Measurements from ENCODE around the gene PTPRD.

The PTPRD gene

DNA sequence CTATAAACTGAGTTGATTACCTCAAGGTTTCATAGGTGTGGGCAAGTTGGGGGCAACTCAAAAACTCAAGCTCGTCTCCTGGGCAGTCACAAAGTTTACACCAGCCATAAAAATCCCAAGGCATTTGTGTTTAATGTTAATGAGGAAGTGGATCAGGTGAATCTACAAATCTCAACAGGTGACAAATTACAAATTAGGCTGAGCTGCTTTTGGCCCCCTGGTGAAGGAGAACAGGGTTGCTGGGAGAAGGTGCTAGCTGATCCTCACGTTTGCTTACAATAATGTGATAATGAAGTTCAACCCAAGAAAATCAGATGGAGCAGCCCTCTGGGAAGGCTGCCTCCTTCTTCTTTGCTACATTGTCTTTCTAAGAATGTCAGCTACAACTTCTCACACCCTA is 2324.8 kb downstream of the PTPRD start:
- ATAC-seq: no peak

DNA sequence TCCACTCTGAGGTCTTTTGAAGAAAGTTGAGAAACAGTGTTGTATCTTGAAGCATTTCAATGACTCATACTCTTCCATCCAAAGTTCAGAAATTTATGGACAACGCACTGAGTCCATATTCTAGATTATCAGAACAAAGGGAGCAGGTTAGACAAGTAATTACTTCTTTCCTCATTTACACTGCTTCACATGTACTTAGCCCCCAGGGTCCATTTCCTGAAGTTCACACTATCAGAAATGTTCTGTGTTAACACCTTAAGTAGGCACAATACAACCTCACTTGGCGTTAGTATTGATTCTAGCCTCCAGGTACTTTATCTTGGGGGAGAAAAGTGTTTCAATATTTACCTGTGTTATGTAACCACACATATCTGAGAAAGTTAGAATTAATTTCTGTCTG is 2325.3 kb downstream of the PTPRD start:
- Mint-ChIP-seq H3K36me3 (no peaks in the 10 kb centered on the region), H3K4me1 (no peaks in the 10 kb centered on the region), H3K27ac (no peak overlapping the region), H3K27me3 (peaks cover 11% of the 10 kb centered on the region), H3K9me3 (no peaks in the 10 kb centered on the region), H3K4me3 (no peak overlapping the region)
- ATAC-seq: no peak

More for the DNA sequence above, 2324.8 kb downstream of the PTPRD start:
- Mint-ChIP-seq H3K4me1 (no peaks in the 10 kb centered on the region), H3K36me3 (no peaks in the 10 kb centered on the region), H3K27me3 (peaks cover 11% of the 10 kb centered on the region), H3K27ac (no peak overlapping the region), H3K4me3 (no peak overlapping the region), H3K9me3 (no peaks in the 10 kb centered on the region)

DNA sequence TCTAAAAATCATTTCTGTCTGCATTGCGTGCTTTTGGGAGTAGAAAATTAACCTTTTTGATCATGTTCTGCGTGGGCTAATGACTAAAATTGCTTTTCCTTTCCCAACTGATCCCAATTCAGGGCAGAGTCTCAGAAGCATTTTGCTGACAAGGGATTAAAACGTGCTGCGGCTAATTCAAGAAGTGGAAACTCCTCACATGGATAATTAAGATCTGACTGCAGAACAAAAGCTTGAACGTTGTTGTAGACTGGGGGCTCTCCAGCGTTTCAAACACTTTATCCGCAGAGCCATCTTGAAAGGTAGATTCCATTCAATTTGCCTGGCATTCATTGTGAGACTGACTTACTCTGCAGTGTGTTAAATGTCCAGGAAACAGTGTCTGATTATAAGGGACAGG is 2327.9 kb downstream of the PTPRD start:
- no peak overlapping the region for H3K4me3 Mint-ChIP-seq
- no peaks in the 10 kb centered on the region for H3K36me3 Mint-ChIP-seq
- H3K4me1 Mint-ChIP-seq: no peaks in the 10 kb centered on the region
- no peak overlapping the region for H3K27ac Mint-ChIP-seq
- H3K9me3 Mint-ChIP-seq: no peaks in the 10 kb centered on the region
- peaks cover 11% of the 10 kb centered on the region for H3K27me3 Mint-ChIP-seq
- ATAC-seq: no peak

DNA sequence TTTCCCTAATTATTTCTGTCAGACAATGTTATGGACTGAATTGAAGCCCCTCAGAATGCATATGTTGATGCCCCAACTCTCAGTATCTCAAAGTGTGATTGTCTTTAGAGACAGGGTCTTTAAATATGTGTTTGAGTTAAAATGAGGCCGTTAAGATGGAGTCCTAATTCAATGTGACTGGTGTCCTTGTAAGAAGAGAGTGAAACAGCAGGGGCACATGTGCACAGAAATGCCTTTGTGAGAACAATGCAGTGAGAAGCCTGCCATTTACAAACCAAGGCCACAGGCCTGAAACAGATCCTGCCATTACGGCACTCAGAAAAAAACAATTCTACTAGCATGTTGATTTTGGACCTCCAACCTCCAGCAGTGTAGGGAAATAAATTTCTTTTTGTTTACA is 2330.3 kb downstream of the PTPRD start:
- Mint-ChIP-seq H3K4me3 (no peak overlapping the region), H3K9me3 (no peaks in the 10 kb centered on the region), H3K36me3 (no peaks in the 10 kb centered on the region), H3K4me1 (no peaks in the 10 kb centered on the region), H3K27ac (no peak overlapping the region), H3K27me3 (peaks cover 11% of the 10 kb centered on the region)
- ATAC-seq: no peak

DNA sequence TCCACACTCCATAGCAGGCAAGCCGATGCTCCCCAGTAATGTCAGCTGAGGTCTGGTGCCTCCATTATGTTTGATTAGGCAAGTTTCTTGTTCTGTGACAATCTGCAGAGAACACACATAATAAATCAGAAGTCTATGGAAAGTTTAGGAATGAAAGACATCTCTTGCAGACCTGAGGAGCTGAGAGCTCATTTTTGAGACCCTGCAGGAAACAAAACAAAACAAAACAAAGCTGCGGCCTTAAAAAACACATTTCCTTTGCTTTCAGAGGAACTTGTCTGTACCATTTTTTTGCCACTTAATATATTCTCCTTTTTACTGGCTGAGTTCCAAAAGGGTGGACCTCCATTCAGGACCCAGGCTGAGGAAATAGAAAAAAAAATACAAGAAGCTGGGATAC is 2332.0 kb downstream of the PTPRD start:
- H3K4me1 Mint-ChIP-seq: no peaks in the 10 kb centered on the region
- no peak overlapping the region for H3K4me3 Mint-ChIP-seq
- ATAC-seq: no peak
- peaks cover 8% of the 10 kb centered on the region for H3K9me3 Mint-ChIP-seq
- no peaks in the 10 kb centered on the region for H3K36me3 Mint-ChIP-seq
- H3K27ac Mint-ChIP-seq: no peak overlapping the region
- peaks cover 4% of the 10 kb centered on the region for H3K27me3 Mint-ChIP-seq

DNA sequence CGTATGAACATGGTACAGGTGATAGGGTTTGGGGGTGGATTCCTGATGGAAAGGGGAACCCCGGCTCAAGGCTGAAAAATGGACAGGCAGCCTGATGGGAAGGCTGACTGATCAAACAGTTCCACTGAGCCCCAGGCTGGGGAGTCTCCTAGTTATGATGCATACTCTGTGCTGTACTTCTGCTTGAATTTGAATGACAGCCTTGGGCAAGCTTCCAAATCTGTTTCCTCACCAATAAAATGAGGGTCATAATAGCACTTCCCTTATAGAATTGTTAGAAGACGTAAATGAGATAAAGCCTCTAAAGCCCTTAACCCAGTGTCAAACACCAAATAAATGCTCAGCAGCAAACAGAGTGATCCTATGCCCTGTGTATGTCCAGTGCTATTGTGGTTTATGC is 2334.8 kb downstream of the PTPRD start:
- Mint-ChIP-seq H3K4me3 (no peak overlapping the region), H3K9me3 (peaks cover 8% of the 10 kb centered on the region), H3K4me1 (no peaks in the 10 kb centered on the region), H3K36me3 (no peaks in the 10 kb centered on the region), H3K27me3 (no peaks in the 10 kb centered on the region), H3K27ac (no peak overlapping the region)
- ATAC-seq: no peak

DNA sequence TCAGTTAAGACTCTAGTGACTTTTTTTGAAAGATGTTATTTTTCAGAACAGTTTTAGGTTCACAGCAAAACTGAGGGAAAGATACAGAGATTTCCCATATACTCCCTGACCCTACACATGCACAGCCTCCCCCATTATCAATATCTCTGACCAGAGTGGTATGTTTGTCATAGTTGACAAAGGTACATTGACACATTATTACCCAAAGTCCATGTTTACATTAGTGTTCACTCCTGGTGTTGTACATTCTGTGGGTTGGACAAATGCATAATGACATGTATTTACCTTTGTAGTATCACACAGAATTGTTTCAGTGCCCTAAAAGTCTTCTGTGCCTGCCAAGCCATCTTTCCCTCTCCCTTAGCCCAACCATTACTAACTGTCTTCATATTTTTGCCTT is 2342.6 kb downstream of the PTPRD start:
- ATAC-seq: no peak
- Mint-ChIP-seq H3K4me1 (no peaks in the 10 kb centered on the region), H3K4me3 (no peak overlapping the region), H3K9me3 (no peaks in the 10 kb centered on the region), H3K27ac (no peak overlapping the region), H3K27me3 (peaks cover 10% of the 10 kb centered on the region), H3K36me3 (no peaks in the 10 kb centered on the region)

DNA sequence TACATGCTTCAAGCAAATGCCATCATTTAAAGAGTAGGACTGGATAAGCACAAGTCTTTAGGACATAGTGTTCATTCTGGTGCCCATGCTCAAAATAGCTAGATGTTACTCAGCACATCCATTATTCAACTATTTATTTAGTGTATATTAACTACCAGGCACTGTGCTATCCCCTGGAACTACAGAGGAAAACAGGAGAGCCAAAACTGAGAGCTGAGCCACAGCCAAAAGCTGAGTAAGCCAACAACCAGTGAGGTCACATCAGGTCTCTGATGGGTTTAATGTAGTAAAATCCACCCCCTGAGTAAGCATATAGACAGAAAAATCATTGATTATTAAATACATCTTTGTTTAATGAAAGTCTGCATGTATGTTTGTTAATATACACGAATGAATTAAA is 2343.9 kb downstream of the PTPRD start:
- ATAC-seq: no peak
- Mint-ChIP-seq H3K27me3 (peaks cover 10% of the 10 kb centered on the region), H3K27ac (no peak overlapping the region), H3K36me3 (no peaks in the 10 kb centered on the region), H3K9me3 (no peaks in the 10 kb centered on the region), H3K4me1 (no peaks in the 10 kb centered on the region), H3K4me3 (no peak overlapping the region)

DNA sequence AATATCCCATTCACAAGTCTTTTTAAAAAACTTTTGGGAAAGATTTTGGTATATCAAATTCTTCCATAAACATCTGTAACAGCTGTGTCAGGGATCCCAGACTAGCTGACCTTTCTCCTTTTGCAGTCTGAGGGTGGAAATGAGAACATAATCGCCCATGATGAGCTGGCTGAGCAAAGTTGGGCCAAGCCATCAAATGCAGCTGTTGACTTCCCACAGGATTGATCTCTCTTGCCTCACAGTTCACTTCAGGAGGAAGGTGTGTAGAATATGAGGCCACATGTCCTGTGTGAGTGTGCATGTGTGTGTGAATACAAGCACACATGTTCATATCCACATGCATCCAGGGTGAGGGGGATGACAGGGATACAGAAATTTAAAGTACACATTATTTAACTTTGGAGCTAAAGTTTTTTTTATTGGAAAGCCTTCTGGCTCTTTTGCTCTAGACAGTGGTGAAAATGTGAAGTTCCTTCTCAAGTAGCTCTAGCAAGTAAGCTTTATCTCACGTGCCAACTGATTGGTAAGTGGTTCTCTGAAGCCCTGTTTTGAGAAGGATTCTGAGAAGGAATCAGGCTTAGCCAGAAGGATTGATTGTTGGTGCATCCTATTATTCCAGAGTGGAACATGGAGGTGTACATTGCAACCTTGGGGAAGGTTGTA is 2344.5 kb downstream of the PTPRD start:
- Mint-ChIP-seq H3K27me3 (peaks cover 10% of the 10 kb centered on the region), H3K4me3 (no peak overlapping the region), H3K9me3 (no peaks in the 10 kb centered on the region), H3K36me3 (no peaks in the 10 kb centered on the region), H3K27ac (no peak overlapping the region), H3K4me1 (no peaks in the 10 kb centered on the region)
- ATAC-seq: no peak

DNA sequence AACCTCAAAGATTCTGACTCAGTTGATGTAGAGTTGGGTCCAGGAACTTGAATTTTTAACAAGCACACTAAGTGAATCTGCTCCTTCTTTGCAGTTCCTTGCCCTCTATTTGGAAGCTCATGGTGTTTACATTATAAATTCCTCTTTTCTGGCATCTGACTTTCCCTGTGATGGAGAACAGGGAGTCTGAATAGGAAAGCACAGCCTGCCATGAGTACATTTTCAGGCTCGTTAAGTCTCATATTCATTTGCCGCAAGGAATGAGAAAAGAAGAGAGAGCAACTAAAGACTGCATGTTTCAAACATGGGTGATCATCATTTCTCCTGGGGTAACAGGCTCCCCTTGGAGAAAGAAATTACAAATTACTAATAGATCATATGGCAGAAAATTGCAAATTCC is 2345.2 kb downstream of the PTPRD start:
- no peak for ATAC-seq
- Mint-ChIP-seq H3K36me3 (no peaks in the 10 kb centered on the region), H3K9me3 (no peaks in the 10 kb centered on the region), H3K27me3 (peaks cover 10% of the 10 kb centered on the region), H3K27ac (no peak overlapping the region), H3K4me1 (no peaks in the 10 kb centered on the region), H3K4me3 (no peak overlapping the region)

DNA sequence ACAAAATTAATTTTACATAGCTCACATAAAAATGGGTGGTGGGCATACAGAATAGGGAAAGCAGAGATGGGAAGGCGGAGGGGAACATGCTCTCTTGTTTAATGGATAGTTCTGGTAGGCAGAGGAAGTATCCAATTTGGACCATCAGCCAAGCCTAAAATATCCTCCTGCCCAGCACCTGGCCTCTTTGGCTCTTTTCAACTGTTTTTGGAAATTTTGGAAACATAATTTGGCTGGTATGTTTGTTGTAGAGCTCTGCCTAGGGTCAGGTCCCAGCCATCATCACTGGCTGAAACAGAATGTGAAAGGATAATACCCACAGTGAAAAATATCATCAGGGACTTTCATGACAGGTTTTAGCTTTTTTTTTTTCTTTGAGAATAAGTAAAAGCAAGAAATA is 2345.9 kb downstream of the PTPRD start:
- Mint-ChIP-seq H3K27ac (no peak overlapping the region), H3K9me3 (no peaks in the 10 kb centered on the region), H3K36me3 (no peaks in the 10 kb centered on the region), H3K27me3 (peaks cover 10% of the 10 kb centered on the region), H3K4me3 (no peak overlapping the region), H3K4me1 (peaks cover 3% of the 10 kb centered on the region)
- ATAC-seq: no peak

DNA sequence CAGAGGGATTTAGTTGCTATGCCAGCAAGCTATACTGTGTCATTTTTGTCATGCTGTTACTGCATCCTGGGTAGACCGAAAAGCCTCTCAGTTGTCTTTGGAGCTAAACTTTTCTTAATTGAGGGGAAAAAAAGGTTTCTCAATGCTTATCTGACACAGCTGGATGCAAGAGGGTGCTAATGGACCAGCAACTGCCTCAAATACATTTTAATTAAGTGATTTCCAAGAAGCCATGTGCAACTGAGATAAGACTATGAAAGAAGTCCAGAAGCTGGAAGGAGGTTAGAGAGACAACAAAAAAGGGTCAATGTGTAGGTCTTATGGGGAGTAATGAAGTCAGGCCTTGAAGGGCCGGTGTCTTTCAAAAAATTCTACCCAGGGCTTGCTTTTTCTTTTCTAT is 2347.5 kb downstream of the PTPRD start:
- H3K4me3 Mint-ChIP-seq: no peak overlapping the region

More for the DNA sequence above, 2347.5 kb downstream of the PTPRD start:
- H3K27ac Mint-ChIP-seq: no peak overlapping the region
- peaks cover 10% of the 10 kb centered on the region for H3K27me3 Mint-ChIP-seq
- no peak for ATAC-seq
- H3K9me3 Mint-ChIP-seq: no peaks in the 10 kb centered on the region
- H3K36me3 Mint-ChIP-seq: no peaks in the 10 kb centered on the region
- H3K4me1 Mint-ChIP-seq: peaks cover 15% of the 10 kb centered on the region
